ENCODE data around the gene RYK.

The RYK gene

DNA sequence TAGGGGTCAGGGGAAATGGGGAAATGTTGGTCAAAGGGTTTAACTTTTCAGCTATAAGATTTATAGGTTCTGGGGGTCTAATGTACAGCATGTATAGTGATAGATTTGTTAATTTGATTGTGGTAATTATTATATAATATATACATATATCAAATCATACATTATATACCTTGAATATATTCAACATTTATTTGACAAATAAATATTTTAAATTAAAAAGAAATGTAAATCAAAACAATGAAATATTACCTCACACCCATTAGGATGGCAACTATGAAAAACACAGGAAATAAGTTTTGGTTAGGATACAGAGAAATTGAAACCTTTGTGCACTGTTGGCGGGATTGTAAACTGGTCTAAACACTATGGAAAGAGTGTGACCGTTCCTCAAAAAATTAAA is 135.9 kb downstream of the RYK start:
- ChIA-PET POLR2A (no interaction called here), CTCF (no interaction called here)
- Histone ChIP-seq H3K9me3 (ENCODE audit: control insufficient read depth, insufficient read depth, low read depth, low read length) (no peaks in the 10 kb centered on the region), H3K36me3 (ENCODE audit: control insufficient read depth in 2 of 2, insufficient read depth in 1 of 2, low read length in 2 of 2) (no peaks in the 10 kb centered on the region), H3K4me1 (ENCODE audit: control insufficient read depth, insufficient read depth, low read length) (no peaks in the 10 kb centered on the region), H3K4me3 (ENCODE audit: low read depth, low read length) (no peak overlapping the region), H3K27ac (ENCODE audit: extremely low read depth, low read depth, low read length) (no peak overlapping the region)
- no peak for TF ChIP-seq ZNF10 (tag by site-specific recombination; IDR thresholded peaks at IDR 0.05)
- TF ChIP-seq, protein P1, sequence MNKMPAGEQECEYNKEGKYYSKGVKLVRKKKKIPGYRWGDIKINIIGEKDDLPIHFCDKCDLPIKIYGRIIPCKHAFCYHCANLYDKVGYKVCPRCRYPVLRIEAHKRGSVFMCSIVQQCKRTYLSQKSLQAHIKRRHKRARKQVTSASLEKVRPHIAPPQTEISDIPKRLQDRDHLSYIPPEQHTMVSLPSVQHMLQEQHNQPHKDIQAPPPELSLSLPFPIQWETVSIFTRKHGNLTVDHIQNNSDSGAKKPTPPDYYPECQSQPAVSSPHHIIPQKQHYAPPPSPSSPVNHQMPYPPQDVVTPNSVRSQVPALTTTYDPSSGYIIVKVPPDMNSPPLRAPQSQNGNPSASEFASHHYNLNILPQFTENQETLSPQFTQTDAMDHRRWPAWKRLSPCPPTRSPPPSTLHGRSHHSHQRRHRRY (tag by site-specific recombination; IDR thresholded peaks at IDR 0.05), result no peak
- TF ChIP-seq ZNF626 (tag by site-specific recombination; IDR thresholded peaks at IDR 0.05), result no peak
- TF ChIP-seq, protein P2, sequence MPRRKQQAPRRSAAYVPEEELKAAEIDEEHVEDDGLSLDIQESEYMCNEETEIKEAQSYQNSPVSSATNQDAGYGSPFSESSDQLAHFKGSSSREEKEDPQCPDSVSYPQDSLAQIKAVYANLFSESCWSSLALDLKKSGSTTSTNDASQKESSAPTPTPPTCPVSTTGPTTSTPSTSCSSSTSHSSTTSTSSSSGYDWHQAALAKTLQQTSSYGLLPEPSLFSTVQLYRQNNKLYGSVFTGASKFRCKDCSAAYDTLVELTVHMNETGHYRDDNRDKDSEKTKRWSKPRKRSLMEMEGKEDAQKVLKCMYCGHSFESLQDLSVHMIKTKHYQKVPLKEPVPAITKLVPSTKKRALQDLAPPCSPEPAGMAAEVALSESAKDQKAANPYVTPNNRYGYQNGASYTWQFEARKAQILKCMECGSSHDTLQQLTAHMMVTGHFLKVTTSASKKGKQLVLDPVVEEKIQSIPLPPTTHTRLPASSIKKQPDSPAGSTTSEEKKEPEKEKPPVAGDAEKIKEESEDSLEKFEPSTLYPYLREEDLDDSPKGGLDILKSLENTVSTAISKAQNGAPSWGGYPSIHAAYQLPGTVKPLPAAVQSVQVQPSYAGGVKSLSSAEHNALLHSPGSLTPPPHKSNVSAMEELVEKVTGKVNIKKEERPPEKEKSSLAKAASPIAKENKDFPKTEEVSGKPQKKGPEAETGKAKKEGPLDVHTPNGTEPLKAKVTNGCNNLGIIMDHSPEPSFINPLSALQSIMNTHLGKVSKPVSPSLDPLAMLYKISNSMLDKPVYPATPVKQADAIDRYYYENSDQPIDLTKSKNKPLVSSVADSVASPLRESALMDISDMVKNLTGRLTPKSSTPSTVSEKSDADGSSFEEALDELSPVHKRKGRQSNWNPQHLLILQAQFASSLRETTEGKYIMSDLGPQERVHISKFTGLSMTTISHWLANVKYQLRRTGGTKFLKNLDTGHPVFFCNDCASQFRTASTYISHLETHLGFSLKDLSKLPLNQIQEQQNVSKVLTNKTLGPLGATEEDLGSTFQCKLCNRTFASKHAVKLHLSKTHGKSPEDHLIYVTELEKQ (tag by site-specific recombination; IDR thresholded peaks at IDR 0.05; ENCODE audit: borderline replicate concordance), result no peak
- TF ChIP-seq ZNF223 (tag by site-specific recombination; IDR thresholded peaks at IDR 0.05), result no peak

DNA sequence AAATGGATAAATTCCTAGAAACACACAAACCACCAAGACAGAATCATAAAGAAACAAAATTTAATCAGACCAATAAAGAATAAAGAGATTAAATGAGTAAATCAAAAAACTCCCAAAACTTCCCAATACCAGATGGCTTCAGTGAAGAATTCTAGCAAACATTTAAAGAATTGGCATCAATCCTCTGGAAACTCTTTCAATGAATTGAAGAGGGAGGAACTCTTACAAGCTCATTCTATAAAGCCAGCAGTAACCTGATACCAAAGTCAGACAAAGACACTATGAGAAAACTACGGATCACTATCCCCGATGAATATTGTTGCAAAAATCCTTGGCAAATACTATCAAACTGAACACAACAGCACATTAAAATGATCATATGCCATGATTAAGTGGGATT is 139.0 kb downstream of the RYK start:
- Histone ChIP-seq H3K4me3 (ENCODE audit: low read depth, low read length) (no peak overlapping the region), H3K4me1 (ENCODE audit: control insufficient read depth, insufficient read depth, low read length) (no peaks in the 10 kb centered on the region), H3K27ac (ENCODE audit: extremely low read depth, low read depth, low read length) (no peak overlapping the region), H3K9me3 (ENCODE audit: control insufficient read depth, insufficient read depth, low read depth, low read length) (no peaks in the 10 kb centered on the region), H3K36me3 (ENCODE audit: control insufficient read depth in 2 of 2, insufficient read depth in 1 of 2, low read length in 2 of 2) (no peaks in the 10 kb centered on the region)
- CTCF ChIA-PET, result no interaction called here
- POLR2A ChIA-PET, result no interaction called here
- TF ChIP-seq TRIM28 (IDR thresholded peaks at IDR 0.05; ENCODE audit: borderline replicate concordance, low read length), result no peak
- TF ChIP-seq ZNF23 (tag by site-specific recombination; IDR thresholded peaks at IDR 0.05; ENCODE audit: borderline replicate concordance), result no peak
- TF ChIP-seq, protein P3, sequence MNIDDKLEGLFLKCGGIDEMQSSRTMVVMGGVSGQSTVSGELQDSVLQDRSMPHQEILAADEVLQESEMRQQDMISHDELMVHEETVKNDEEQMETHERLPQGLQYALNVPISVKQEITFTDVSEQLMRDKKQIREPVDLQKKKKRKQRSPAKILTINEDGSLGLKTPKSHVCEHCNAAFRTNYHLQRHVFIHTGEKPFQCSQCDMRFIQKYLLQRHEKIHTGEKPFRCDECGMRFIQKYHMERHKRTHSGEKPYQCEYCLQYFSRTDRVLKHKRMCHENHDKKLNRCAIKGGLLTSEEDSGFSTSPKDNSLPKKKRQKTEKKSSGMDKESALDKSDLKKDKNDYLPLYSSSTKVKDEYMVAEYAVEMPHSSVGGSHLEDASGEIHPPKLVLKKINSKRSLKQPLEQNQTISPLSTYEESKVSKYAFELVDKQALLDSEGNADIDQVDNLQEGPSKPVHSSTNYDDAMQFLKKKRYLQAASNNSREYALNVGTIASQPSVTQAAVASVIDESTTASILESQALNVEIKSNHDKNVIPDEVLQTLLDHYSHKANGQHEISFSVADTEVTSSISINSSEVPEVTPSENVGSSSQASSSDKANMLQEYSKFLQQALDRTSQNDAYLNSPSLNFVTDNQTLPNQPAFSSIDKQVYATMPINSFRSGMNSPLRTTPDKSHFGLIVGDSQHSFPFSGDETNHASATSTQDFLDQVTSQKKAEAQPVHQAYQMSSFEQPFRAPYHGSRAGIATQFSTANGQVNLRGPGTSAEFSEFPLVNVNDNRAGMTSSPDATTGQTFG (tag by site-specific recombination; IDR thresholded peaks at IDR 0.05; ENCODE audit: borderline replicate concordance), result no peak
- no peak for TF ChIP-seq IKZF3 (tag by site-specific recombination; IDR thresholded peaks at IDR 0.05)
- TF ChIP-seq, protein P4, sequence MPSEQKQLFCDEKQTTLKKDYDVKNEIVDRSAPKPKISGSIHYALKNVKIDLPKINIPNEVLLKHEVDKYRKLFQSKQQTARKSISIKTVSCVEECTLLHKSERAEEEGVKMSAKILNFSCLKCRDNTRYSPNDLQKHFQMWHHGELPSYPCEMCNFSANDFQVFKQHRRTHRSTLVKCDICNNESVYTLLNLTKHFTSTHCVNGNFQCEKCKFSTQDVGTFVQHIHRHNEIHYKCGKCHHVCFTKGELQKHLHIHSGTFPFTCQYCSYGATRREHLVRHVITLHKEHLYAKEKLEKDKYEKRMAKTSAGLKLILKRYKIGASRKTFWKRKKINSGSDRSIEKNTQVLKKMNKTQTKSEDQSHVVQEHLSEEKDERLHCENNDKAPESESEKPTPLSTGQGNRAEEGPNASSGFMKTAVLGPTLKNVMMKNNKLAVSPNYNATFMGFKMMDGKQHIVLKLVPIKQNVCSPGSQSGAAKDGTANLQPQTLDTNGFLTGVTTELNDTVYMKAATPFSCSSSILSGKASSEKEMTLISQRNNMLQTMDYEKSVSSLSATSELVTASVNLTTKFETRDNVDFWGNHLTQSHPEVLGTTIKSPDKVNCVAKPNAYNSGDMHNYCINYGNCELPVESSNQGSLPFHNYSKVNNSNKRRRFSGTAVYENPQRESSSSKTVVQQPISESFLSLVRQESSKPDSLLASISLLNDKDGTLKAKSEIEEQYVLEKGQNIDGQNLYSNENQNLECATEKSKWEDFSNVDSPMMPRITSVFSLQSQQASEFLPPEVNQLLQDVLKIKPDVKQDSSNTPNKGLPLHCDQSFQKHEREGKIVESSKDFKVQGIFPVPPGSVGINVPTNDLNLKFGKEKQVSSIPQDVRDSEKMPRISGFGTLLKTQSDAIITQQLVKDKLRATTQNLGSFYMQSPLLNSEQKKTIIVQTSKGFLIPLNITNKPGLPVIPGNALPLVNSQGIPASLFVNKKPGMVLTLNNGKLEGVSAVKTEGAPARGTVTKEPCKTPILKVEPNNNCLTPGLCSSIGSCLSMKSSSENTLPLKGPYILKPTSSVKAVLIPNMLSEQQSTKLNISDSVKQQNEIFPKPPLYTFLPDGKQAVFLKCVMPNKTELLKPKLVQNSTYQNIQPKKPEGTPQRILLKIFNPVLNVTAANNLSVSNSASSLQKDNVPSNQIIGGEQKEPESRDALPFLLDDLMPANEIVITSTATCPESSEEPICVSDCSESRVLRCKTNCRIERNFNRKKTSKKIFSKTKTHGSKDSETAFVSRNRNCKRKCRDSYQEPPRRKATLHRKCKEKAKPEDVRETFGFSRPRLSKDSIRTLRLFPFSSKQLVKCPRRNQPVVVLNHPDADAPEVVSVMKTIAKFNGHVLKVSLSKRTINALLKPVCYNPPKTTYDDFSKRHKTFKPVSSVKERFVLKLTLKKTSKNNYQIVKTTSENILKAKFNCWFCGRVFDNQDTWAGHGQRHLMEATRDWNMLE (tag by site-specific recombination; conservative IDR thresholded peaks at IDR 0.05; ENCODE audit: low read depth), result no peak
- no peak for TF ChIP-seq ZNF311 (tag by site-specific recombination; IDR thresholded peaks at IDR 0.05; ENCODE audit: borderline replicate concordance)
- no peak for TF ChIP-seq TCF7L2 (IDR thresholded peaks at IDR 0.05; ENCODE audit: borderline replicate concordance, low read depth, low read length)
- no peak for TF ChIP-seq ZNF239 (tag by site-specific recombination; IDR thresholded peaks at IDR 0.05)
- TF ChIP-seq REPIN1 (tag by site-specific recombination; IDR thresholded peaks at IDR 0.05; ENCODE audit: low read depth), result no peak
- no peak for TF ChIP-seq ZNF394 (tag by site-specific recombination; IDR thresholded peaks at IDR 0.05; ENCODE audit: borderline replicate concordance)
- TF ChIP-seq, protein P5, sequence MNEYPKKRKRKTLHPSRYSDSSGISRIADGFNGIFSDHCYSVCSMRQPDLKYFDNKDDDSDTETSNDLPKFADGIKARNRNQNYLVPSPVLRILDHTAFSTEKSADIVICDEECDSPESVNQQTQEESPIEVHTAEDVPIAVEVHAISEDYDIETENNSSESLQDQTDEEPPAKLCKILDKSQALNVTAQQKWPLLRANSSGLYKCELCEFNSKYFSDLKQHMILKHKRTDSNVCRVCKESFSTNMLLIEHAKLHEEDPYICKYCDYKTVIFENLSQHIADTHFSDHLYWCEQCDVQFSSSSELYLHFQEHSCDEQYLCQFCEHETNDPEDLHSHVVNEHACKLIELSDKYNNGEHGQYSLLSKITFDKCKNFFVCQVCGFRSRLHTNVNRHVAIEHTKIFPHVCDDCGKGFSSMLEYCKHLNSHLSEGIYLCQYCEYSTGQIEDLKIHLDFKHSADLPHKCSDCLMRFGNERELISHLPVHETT (tag by site-specific recombination; IDR thresholded peaks at IDR 0.05), result no peak
- no peak for TF ChIP-seq ZNF121 (tag by site-specific recombination; IDR thresholded peaks at IDR 0.05)
- TF ChIP-seq KLF1 (tag by site-specific recombination; IDR thresholded peaks at IDR 0.05), result no peak
- TF ChIP-seq, protein P6, sequence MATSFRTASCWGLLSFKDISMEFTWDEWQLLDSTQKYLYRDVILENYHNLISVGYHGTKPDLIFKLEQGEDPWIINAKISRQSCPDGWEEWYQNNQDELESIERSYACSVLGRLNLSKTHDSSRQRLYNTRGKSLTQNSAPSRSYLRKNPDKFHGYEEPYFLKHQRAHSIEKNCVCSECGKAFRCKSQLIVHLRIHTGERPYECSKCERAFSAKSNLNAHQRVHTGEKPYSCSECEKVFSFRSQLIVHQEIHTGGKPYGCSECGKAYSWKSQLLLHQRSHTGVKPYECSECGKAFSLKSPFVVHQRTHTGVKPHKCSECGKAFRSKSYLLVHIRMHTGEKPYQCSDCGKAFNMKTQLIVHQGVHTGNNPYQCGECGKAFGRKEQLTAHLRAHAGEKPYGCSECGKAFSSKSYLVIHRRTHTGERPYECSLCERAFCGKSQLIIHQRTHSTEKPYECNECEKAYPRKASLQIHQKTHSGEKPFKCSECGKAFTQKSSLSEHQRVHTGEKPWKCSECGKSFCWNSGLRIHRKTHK (tag by site-specific recombination; IDR thresholded peaks at IDR 0.05), result no peak
- TF ChIP-seq ZNF10 (tag by site-specific recombination; IDR thresholded peaks at IDR 0.05), result no peak

All from HEK293 (cell line).